NCI-H128 (cell line): ENCODE results near the gene TRMT1.

Experiments used
- DNase-seq: peaks from one replicate; lab custom pipeline; 2025; ENCODE audit not compliant: unreplicated experiment; lab: John Stamatoyannopoulos, UW

TRMT1 gene

GRCh38 chr19:13127811-13128575 lies 11.5 kb upstream of the TRMT1 start:
- DNase-seq, result no peak

- no peak for DNase-seq
These were observed 10.5 kb upstream of the TRMT1 start for GRCh38 chr19:13127051-13127450.

GRCh38 chr19:13122980-13123957 lies 6.7 kb upstream of the TRMT1 start:
- DNase-seq, result no peak

GRCh38 chr19:13122275-13122878 lies 5.8 kb upstream of the TRMT1 start:
- no peak for DNase-seq

- DNase-seq, result no peak
These were observed 5.2 kb upstream of the TRMT1 start for GRCh38 chr19:13121551-13122274.

GRCh38 chr19:13120817-13121216 lies 4.3 kb upstream of the TRMT1 start:
- no peak for DNase-seq

- no peak for DNase-seq
These were observed 3.5 kb upstream of the TRMT1 start for GRCh38 chr19:13120031-13120430.

GRCh38 chr19:13119627-13120026 lies 3.1 kb upstream of the TRMT1 start:
- no peak for DNase-seq

- peak; percentile 15 for DNase-seq
These were observed 2.1 kb upstream of the TRMT1 start for GRCh38 chr19:13118424-13119193.

- DNase-seq, result peak; percentile 63
These were observed 1.4 kb upstream of the TRMT1 start, which contains the start of gene NACC1 for GRCh38 chr19:13117772-13118423. TSS of gene NACC1 (plus strand) at chr19:13118264. CDS start at chr19:13135208, 16,944 bp downstream.

GRCh38 chr19:13117176-13117771 lies 734 bp upstream of the TRMT1 start:
- no peak for DNase-seq

- DNase-seq, result no peak
These were observed 631 bp downstream of the TRMT1 start for GRCh38 chr19:13115936-13116281.

GRCh38 chr19:13112555-13112954 lies 4.0 kb downstream of the TRMT1 start:
- DNase-seq, result no peak

GRCh38 chr19:13110099-13110610 lies 6.4 kb downstream of the TRMT1 start:
- no peak for DNase-seq

GRCh38 chr19:13109361-13110098 lies 7.0 kb downstream of the TRMT1 start:
- no peak for DNase-seq

- DNase-seq, result no peak
These were observed 11.5 kb downstream of the TRMT1 start for GRCh38 chr19:13104848-13105711.

- DNase-seq, result no peak
These were observed 12.1 kb downstream of the TRMT1 start for GRCh38 chr19:13104360-13104847.
